GM10248 (cell line): ENCODE measurements around the gene FAM234B.

Source experiments
- CTCF ChIA-PET: fragments of 300-600 bp; sonication (Branson Sonifier 250); formaldehyde crosslinking; extraction: SDS; loops from one replicate; lab custom pipeline; 2021; ENCODE audit warnings: antibody characterized with exemption; lab: Yijun Ruan, JAX
- POLR2A ChIA-PET: fragments of 350-650 bp; sonication (Branson Sonifier 250); formaldehyde crosslinking; extraction: SDS; loops from one replicate; lab custom pipeline; 2020; ENCODE audit warnings: antibody characterized with exemption; lab: Yijun Ruan, JAX
- DNase-seq: peaks from one replicate; pipeline ENCODE4 v3.0.0; 2012; ENCODE audit errors: extremely low spot score
- TF ChIP-seq, protein P1 (sequence below): IDR thresholded peaks from 2 replicates; pipeline ENCODE4 v1.5.1; 2012; ENCODE audit warnings: mild to moderate bottlenecking, low read depth; ENCODE audit errors: extremely low read depth, missing control alignments, control extremely low read depth

FAM234B gene

DNA sequence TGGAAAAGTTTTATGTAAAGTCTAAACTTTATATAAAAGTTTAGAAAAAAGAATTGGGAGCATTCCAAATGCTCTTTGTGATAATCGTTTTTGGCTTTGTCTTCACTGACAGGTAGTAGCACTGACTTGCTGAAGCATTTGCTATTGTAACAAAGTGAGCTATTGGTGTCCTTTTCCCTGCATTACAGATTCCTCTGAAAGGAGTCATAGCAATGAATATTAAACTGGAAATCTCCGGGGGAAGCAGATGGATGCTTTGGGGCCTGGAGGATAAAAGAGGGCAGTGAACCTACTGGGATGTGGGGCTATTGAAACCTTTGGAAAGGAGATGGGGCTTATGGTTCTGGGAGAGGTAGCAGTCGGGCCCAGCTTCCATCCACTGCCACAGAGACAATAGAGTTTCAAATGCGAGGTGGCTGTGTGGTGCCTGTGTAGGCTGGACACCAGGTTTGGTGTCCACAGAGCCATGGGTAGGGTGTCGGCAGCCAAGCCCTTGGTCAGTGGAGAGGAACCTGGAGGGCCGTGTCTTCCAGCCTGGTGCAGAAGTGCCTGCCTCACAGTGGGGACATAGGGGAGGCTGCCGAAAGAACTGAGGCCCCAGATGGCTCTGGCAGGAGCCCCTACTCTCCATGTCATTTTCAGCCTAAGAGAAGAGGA is 49.1 kb downstream of the FAM234B start:
- DNase-seq: no peak
- ChIA-PET CTCF (interaction anchor here (1.1 to 1.2 kb wide), 2 partner anchors 119 to 175 kb away, joined by 3 read pairs; no protein-coding TSS in a partner anchor), POLR2A (no interaction called here)
- TF ChIP-seq, protein P1, sequence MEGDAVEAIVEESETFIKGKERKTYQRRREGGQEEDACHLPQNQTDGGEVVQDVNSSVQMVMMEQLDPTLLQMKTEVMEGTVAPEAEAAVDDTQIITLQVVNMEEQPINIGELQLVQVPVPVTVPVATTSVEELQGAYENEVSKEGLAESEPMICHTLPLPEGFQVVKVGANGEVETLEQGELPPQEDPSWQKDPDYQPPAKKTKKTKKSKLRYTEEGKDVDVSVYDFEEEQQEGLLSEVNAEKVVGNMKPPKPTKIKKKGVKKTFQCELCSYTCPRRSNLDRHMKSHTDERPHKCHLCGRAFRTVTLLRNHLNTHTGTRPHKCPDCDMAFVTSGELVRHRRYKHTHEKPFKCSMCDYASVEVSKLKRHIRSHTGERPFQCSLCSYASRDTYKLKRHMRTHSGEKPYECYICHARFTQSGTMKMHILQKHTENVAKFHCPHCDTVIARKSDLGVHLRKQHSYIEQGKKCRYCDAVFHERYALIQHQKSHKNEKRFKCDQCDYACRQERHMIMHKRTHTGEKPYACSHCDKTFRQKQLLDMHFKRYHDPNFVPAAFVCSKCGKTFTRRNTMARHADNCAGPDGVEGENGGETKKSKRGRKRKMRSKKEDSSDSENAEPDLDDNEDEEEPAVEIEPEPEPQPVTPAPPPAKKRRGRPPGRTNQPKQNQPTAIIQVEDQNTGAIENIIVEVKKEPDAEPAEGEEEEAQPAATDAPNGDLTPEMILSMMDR: no peak

DNA sequence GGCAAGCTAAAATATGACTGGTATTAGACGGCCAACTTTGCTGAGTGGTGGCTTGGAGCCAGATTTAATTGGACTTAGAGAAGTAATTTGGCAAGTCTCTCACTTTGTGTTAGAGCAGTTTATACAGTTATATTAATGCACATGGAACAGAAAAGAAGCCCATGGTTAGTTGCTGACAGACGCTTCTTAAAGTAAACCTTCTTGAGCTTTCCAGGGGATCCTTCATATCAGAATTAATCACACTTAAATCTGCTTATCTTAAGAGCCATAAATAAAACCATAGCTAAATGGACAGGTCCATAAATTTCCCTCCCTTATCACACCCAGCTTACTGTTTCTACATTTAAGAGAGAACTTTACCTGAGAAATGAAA is 49.7 kb downstream of the FAM234B start:
- no peak for DNase-seq
- CTCF ChIA-PET: interaction anchor here (1.1 to 1.2 kb wide), 2 partner anchors 118 to 176 kb away, joined by 3 read pairs; no protein-coding TSS in a partner anchor

DNA sequence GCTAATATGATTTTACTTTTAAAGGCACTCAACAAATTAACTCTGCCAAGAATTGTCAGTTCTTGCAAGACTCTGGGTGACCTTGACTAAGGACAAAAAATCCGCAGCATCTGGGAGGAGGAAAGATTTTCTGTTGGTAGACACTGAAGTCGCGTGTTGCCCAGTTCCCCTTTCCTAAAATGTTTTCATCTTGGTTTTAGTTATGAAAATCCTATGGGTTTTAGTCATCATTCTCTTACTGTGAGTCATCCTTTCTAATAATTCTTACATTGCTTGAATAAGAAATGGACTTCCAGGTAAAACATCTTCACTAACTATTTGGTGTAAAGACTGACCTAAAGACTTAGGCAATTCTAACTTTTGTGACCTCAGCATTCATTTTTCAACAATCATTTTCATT is 50.2 kb downstream of the FAM234B start:
- POLR2A ChIA-PET: no interaction called here
- CTCF ChIA-PET: interaction anchor here (1.2 to 1.9 kb wide), 2 partner anchors 118 to 176 kb away, joined by 3 to 6 read pairs; no protein-coding TSS in a partner anchor
- DNase-seq: peak; percentile 35
- TF ChIP-seq, protein P1: no peak

More for the DNA sequence above, 49.7 kb downstream of the FAM234B start:
- POLR2A ChIA-PET: no interaction called here
- TF ChIP-seq, protein P1: no peak

DNA sequence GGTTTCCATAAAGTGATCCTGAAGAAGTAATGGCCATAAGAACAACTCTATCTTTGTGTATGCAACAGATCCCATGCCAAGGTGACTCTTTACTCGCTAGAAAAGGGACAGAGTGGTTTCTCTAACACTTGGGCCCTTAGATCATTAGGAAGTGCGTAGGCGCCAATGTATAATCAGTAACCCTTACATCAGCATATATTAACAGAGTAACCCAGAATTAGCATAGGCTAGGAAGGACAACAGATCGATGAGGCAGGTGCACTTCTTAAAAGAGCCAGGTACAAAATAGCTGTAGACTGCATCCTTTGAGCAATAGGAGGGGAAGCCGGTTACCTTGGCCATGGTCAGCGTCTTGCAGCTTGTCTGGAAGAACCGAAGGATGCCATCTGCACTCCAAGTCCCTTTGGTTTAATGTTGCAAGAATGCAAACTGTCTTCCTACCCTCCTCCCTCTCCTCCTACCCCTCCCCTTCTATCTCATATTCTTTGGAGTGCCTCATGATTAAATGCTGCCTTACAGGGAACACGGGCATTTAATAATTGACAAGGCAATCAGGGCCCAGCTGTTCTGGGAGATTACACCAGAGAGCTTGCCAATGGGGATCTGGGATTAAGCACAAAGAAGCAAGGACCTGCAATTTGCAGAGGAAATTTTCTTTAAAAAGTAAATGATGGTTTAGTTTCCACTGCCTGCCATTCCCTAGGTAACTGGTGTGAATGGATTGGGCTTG is 51.2 kb downstream of the FAM234B start:
- TF ChIP-seq, protein P1: no peak
- no peak for DNase-seq
- POLR2A ChIA-PET: no interaction called here
- CTCF ChIA-PET: interaction anchor here (1.9 kb wide), 1 partner anchor 117 kb away, joined by 6 read pairs; no protein-coding TSS in a partner anchor

DNA sequence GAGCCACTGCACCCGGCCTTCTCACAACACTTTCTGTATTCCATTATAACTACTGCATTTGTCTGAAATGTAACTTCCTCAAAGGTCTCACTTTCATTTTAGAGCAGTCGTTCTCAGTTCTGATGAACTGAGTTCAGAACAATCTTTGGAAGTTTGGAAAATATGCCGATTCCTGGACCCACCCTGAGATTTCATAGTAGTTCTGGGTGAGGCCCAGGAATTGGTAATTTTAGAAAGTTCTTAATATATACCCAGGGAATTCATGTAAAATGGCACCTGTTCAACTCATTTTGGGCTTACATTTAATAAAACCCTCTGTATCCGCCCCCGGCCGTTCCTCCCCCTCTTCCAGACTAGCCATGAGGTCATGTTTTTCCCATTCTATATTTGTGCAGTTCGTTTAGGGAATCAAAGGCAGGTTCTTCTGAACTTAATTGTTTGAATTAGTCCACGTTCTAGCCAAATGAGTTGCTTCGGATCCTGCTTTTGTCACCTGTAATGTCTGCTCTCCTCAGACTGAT is 53.4 kb downstream of the FAM234B start:
- CTCF ChIA-PET: interaction anchor here (1.2 to 2.3 kb wide), 2 partner anchors 8 to 12 kb away, joined by 3 to 6 read pairs; no protein-coding TSS in a partner anchor
- TF ChIP-seq, protein P1: no peak
- no peak for DNase-seq
- POLR2A ChIA-PET: no interaction called here

DNA sequence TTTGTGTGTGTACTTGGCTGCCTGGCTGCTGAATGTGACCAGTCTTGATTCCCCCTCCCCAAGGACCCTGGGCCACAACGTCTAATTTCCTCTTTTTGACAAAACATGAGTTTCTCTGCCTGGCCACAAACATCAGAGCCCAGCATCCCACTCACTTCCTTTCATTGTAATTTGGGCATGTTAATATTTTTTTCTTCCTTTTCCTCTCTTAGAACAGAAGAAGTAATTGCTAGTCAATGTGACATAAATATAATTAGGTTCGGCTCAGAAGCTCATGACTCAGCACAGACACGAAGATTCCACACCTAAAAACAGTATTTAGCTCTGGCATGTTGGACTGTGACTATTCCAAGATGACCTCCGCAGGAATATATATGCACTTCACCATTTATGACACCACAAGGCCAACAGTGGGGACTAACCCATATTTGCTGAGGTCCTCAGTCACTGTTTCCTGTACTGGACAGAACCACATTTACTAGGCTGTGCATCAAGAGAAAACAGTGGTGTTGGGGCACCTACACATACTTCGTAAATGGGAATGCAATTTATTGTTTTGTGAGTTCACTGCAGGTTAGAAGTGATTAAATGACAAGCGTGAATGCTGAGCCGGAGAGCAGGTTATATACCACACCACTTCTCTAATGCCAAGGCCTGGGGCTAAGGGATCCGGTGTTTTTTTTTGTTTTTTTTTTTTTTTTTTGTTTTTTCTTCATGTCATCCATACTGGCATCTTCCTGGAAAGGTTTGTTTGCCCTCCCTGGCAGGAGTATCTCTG is 55.1 kb downstream of the FAM234B start:
- POLR2A ChIA-PET: no interaction called here
- CTCF ChIA-PET: interaction anchor here (0.6 to 2.3 kb wide), 6 partner anchors 10 to 183 kb away, joined by 3 to 9 read pairs (median 4); no protein-coding TSS in a partner anchor
- TF ChIP-seq, protein P1: no peak
- no peak for DNase-seq
